ENCODE data around the gene SIGLEC12. TPM values are rescaled to one million over a fixed set of nuclear protein-coding genes. Genes with fewer than 3 reads are reported as not detected.

Gene SIGLEC12
- polyA plus RNA-seq, 2 of the 4 experiments (the other 2 are of a cell fraction) = not detected

- Histone ChIP-seq H3K27ac (no peak overlapping the region), H3K9me3 (peaks cover 3% of the 10 kb centered on the region; the same call in 1 of the 3 replicates), H3K4me3 (no peak overlapping the region), H3K4me1 (no peaks in the 10 kb centered on the region), H3K4me2 (no peak overlapping the region)
- DNase-seq (ENCODE audit: low read depth in 1 of 2, low spot score in 1 of 2) (no peak), ATAC-seq (no peak), FAIRE-seq (no peak)
- WGBS (ENCODE audit: missing lambda C conversion rate) = 14% methylated on average over 5 of the region's 5 CpGs
- ChIA-PET POLR2A (no interaction called here), CTCF (no interaction called here)
- no peak for TF ChIP-seq TFCP2L1 (CRISPR knock-in tag; IDR thresholded peaks at IDR 0.05)
- no peak for TF ChIP-seq GATA3 (IDR thresholded peaks at IDR 0.05; ENCODE audit: borderline replicate concordance)
- TF ChIP-seq REST (IDR thresholded peaks at IDR 0.05) = no peak
- TF ChIP-seq HMGXB4 (CRISPR knock-in tag; IDR thresholded peaks at IDR 0.05; ENCODE audit: borderline replicate concordance) = no peak
- no peak for TF ChIP-seq CTCF (IDR thresholded peaks at IDR 0.05)
- no peak for TF ChIP-seq ZFP36 (IDR thresholded peaks at IDR 0.05; ENCODE audit: borderline replicate concordance, partially characterized antibody)
- no peak for TF ChIP-seq CHD2 (IDR thresholded peaks at IDR 0.05; ENCODE audit: low read length, partially characterized antibody)
- TF ChIP-seq SREBF2 (IDR thresholded peaks at IDR 0.05) = no peak
- no peak for TF ChIP-seq POLR2AphosphoS2 (conservative IDR thresholded peaks at IDR 0.05; ENCODE audit: low read length)
- TF ChIP-seq HOXA7 (CRISPR knock-in tag; IDR thresholded peaks at IDR 0.05) = no peak
Measured at GRCh38 chr19:51542699-51543098, 41.1 kb upstream of the SIGLEC12 start.

- FAIRE-seq = no peak
- WGBS (ENCODE audit: missing lambda C conversion rate) = 5% methylated on average over 10 of the region's 10 CpGs
- no peaks in the 10 kb centered on the region for H3K4me1 ChIP-seq
- H3K9me3 ChIP-seq = peaks cover 3% of the 10 kb centered on the region; the same call in 1 of the 3 replicates
- no peak overlapping the region for H3K27ac ChIP-seq
- TF ChIP-seq EHF (CRISPR knock-in tag; IDR thresholded peaks at IDR 0.05) (no peak), PHF8 (IDR thresholded peaks at IDR 0.05; ENCODE audit: borderline replicate concordance, low read depth) (no peak), USF2 (IDR thresholded peaks at IDR 0.05) (no peak), CHD2 (IDR thresholded peaks at IDR 0.05; ENCODE audit: low read length, partially characterized antibody) (no peak), ESRRA (IDR thresholded peaks at IDR 0.05; ENCODE audit: borderline replicate concordance, low read length) (no peak), MYC (IDR thresholded peaks at IDR 0.05; ENCODE audit: borderline replicate concordance, low read length) (no peak)
- DNase-seq (ENCODE audit: low read depth in 1 of 2, low spot score in 1 of 2) = no peak
- ChIA-PET POLR2A (no interaction called here), CTCF (interaction anchor here (0.7 kb wide), 1 partner anchor 236 kb away, joined by 3 read pairs; no protein-coding TSS in a partner anchor)
- no peak overlapping the region for H3K4me2 ChIP-seq
- H3K4me3 ChIP-seq = no peak overlapping the region
- ATAC-seq = no peak; a peak in 1 of 6 replicates
Measured at GRCh38 chr19:51541458-51542357, 40.1 kb upstream of the SIGLEC12 start.
